Panc1 (cell line): ENCODE measurements around the gene MTHFD1L.

Source experiments
- POLR2AphosphoS5 ChIP-seq: IDR thresholded peaks from 2 replicates; pipeline ENCODE4 v1.6.1; 2012; ENCODE audit warnings: mild to moderate bottlenecking, low read depth, low read length, moderate library complexity
- SIN3A ChIP-seq: IDR thresholded peaks from 2 replicates; pipeline ENCODE4 v1.6.1; 2012; ENCODE audit warnings: low read depth, mild to moderate bottlenecking, low read length, moderate library complexity, borderline replicate concordance; ENCODE audit not compliant: insufficient read depth
- TCF7L2 ChIP-seq: IDR thresholded peaks from 2 replicates; pipeline ENCODE4 v1.6.1; 2011; ENCODE audit warnings: mild to moderate bottlenecking, low read depth, low read length, inconsistent platforms
- TF ChIP-seq, protein P1 (sequence below): fragments of 450-650 bp; IDR thresholded peaks from 2 replicates; pipeline ENCODE4 v1.5.1; 2017; ENCODE audit warnings: mild to moderate bottlenecking
- TF ChIP-seq, protein P2 (sequence below), 2 experiments: IDR thresholded peaks; 2 replicates each; pipeline ENCODE4 v1.6.1; 2011 to 2012; ENCODE audit warnings: low read depth in 2 of 2, control low read depth in 1 of 2, low read length in 1 of 2, mild to moderate bottlenecking in 1 of 2, moderate library complexity in 1 of 2; ENCODE audit not compliant: insufficient read depth in 1 of 2

DNA sequence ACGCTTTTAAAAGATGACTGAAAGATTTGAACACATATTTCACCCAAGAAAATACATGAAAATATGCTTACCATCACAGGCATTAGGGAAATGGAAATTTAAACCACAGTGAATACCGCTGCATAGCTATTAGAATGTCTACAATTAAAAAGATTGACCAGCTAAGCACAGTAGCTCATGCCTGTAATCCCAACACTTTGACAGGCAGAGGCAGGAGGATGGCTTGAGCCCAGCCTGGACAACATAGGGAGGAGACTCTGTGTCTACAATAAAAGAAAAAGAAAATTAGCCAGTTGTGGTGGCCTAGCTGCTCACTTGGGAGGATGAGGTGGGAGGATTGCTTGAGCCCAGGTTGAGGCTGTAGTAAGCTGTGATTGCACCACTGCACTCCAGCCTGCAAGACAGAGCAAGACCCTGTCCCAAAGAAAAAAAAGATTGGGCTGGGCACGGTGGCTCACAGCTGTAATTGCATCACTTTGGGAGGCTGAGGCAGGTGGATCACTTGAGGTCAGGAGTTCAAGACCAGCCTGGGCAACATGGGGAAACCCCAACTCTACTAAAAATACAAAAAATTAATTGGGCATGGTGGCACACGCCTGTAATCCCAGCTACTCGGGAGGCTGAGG, 210.5 kb downstream of the MTHFD1L start:
- no peak for TF ChIP-seq TCF7L2
- TF ChIP-seq, protein P1, sequence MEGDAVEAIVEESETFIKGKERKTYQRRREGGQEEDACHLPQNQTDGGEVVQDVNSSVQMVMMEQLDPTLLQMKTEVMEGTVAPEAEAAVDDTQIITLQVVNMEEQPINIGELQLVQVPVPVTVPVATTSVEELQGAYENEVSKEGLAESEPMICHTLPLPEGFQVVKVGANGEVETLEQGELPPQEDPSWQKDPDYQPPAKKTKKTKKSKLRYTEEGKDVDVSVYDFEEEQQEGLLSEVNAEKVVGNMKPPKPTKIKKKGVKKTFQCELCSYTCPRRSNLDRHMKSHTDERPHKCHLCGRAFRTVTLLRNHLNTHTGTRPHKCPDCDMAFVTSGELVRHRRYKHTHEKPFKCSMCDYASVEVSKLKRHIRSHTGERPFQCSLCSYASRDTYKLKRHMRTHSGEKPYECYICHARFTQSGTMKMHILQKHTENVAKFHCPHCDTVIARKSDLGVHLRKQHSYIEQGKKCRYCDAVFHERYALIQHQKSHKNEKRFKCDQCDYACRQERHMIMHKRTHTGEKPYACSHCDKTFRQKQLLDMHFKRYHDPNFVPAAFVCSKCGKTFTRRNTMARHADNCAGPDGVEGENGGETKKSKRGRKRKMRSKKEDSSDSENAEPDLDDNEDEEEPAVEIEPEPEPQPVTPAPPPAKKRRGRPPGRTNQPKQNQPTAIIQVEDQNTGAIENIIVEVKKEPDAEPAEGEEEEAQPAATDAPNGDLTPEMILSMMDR: no peak
- TF ChIP-seq POLR2AphosphoS5: no peak
- TF ChIP-seq, protein P2, sequence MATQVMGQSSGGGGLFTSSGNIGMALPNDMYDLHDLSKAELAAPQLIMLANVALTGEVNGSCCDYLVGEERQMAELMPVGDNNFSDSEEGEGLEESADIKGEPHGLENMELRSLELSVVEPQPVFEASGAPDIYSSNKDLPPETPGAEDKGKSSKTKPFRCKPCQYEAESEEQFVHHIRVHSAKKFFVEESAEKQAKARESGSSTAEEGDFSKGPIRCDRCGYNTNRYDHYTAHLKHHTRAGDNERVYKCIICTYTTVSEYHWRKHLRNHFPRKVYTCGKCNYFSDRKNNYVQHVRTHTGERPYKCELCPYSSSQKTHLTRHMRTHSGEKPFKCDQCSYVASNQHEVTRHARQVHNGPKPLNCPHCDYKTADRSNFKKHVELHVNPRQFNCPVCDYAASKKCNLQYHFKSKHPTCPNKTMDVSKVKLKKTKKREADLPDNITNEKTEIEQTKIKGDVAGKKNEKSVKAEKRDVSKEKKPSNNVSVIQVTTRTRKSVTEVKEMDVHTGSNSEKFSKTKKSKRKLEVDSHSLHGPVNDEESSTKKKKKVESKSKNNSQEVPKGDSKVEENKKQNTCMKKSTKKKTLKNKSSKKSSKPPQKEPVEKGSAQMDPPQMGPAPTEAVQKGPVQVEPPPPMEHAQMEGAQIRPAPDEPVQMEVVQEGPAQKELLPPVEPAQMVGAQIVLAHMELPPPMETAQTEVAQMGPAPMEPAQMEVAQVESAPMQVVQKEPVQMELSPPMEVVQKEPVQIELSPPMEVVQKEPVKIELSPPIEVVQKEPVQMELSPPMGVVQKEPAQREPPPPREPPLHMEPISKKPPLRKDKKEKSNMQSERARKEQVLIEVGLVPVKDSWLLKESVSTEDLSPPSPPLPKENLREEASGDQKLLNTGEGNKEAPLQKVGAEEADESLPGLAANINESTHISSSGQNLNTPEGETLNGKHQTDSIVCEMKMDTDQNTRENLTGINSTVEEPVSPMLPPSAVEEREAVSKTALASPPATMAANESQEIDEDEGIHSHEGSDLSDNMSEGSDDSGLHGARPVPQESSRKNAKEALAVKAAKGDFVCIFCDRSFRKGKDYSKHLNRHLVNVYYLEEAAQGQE (IDR thresholded peaks at IDR 0.05; ENCODE audit: insufficient read depth in 1 of 2, low read depth in 2 of 2, low read length in 1 of 2): no peak
- TF ChIP-seq SIN3A: no peak
